Stomach (tissue), 9 donors: ENCODE data around the gene ZDHHC17. TPM values are rescaled to one million over a fixed set of nuclear protein-coding genes. Genes with fewer than 3 reads are reported as not detected.
A peak's percentile ranks its signal among the peaks of the same experiment; 100 is the strongest.

ENCODE experiments used
- DNase-seq, 2 donors: peaks; one replicate each; pipeline versions ENCODE4 v3.0.0 to v3.0.0-alpha.2; 2013 to 2019
- H3K27ac ChIP-seq, 5 donors: fragments of 200-600 bp in 4 of 5; sonication (generic) in 4 of 5; one replicate each; pipeline ENCODE4 v1.5.1; 2013 to 2019; ENCODE audit warnings: mild to moderate bottlenecking in 1 of 5, moderate library complexity in 1 of 5
- H3K27me3 ChIP-seq, 3 donors: fragments of 200-600 bp; sonication (generic); one replicate each; pipeline ENCODE4 v1.5.1; 2017 to 2019; ENCODE audit warnings: mixed run types in 1 of 3
- H3K36me3 ChIP-seq, 4 donors: fragments of 200-600 bp; sonication (generic); 1 replicate in 3 of 4; 2 replicates in 1 of 4; pipeline ENCODE4 v1.5.1; 2016 to 2019
- H3K4me1 ChIP-seq, 4 donors: fragments of 200-600 bp; sonication (generic); one replicate each; pipeline ENCODE4 v1.5.1; 2016 to 2019
- H3K4me3 ChIP-seq, 4 donors: fragments of 200-600 bp; sonication (generic) in 3 of 4; one replicate each; pipeline ENCODE4 v1.5.1; 2016 to 2019; ENCODE audit warnings: mild to moderate bottlenecking in 1 of 4
- H3K9me3 ChIP-seq, 4 donors: fragments of 200-600 bp; sonication (generic); one replicate each; pipeline ENCODE4 v1.5.1; 2016 to 2019
- EP300 ChIP-seq: sonication (generic); formaldehyde crosslinking; IDR thresholded peaks from one replicate; pipeline ENCODE4 v1.6.1; 2017; ENCODE audit warnings: antibody characterized with exemption
- POLR2A ChIP-seq, 4 donors: fragments of 450-650 bp; IDR thresholded peaks; one replicate each; pipeline ENCODE4 v1.6.1; 2016; ENCODE audit warnings: antibody characterized with exemption in 4 of 4, control low read depth in 2 of 4, mild to moderate bottlenecking in 1 of 4, moderate library complexity in 1 of 4
- POLR2AphosphoS5 ChIP-seq, 3 donors: sonication (generic); formaldehyde crosslinking; IDR thresholded peaks; one replicate each; pipeline ENCODE4 v1.6.1; 2016; ENCODE audit warnings: antibody characterized with exemption in 3 of 3
- WGBS, 5 donors: extraction: QIAGEN DNeasy Blood & Tissue Kit in 3 of 5; methylation state at CpG; one replicate each; pipeline versions ENCODE4 v1.1.5 to v1.1.7; 2013 to 2018; 5-methylcytosine and 5-hydroxymethylcytosine counted together
- intact Hi-C: fragments of 100-400 bp; cut with DNase I; formaldehyde crosslinking; loops from one replicate; pipeline ENCODE4 v1.15.1; 2023; ENCODE audit warnings: low total_unique reads
- polyA plus RNA-seq, 3 donors: library from polyadenylated mRNA; stranded (reverse); fragments of 200-250 nt; gene quantifications; one replicate each; pipeline ENCODE4 v1.2.3, GENCODE V29; 2013
- total RNA-seq, 5 donors: library from RNA; depleted of rRNA; stranded (reverse); fragments of >200 nt; gene quantifications; one replicate each; pipeline versions ENCODE4 v1.1.0 to v1.2.3, GENCODE V29; 2014 to 2016
- TF ChIP-seq, protein P1 (sequence below), 7 experiments: fragments of 450-650 bp in 4 of 7; fragments of 200-600 bp in 3 of 7; sonication (generic) in 3 of 7; IDR thresholded peaks; one replicate each; pipeline ENCODE4 v1.5.1; 2016 to 2019; ENCODE audit warnings: antibody characterized with exemption in 7 of 7, control low read depth in 2 of 7, mild to moderate bottlenecking in 1 of 7
- donor health status: healthy with polysubstance abuse.
- donor health status: Bipolar disorder and iron deficiency.
- donor health status: healthy.

ZDHHC17 gene
- total and polyA plus RNA-seq, 8 donors, result 2.3 to 134 (median 13.2) TPM

DNA sequence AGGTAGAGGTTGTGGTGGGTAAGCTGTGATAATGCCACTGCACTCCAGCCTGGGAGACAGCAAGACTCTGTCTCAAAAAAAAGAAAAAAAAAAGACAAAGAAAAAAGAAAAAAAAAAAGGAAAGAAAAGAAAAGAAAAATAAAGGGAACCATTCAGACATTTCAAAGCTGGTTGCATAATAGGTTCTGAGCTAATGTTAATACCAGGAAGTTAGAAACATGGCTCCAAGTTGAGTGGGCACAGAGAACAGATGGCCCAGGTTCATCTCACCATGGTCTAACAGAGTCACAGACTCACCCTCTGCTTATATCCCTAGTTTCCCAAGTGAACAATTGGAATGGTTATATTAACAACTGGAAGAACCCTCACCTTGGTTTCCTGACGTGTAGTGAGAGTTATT, 17.4 kb upstream of the ZDHHC17 start:
- 43 to 67% (median 50%) methylated on average over 1 of the region's 1 CpG for WGBS, 5 donors
- no peak overlapping the region for H3K4me3 ChIP-seq
- H3K36me3 ChIP-seq, result no peaks in the 10 kb centered on the region
- intact Hi-C loops, result no loop called here
- no peaks in the 10 kb centered on the region for H3K9me3 ChIP-seq
- no peak for DNase-seq
- no peaks in the 10 kb centered on the region for H3K27me3 ChIP-seq
- no peak overlapping the region for H3K27ac ChIP-seq
- H3K4me1 ChIP-seq, result no peaks in the 10 kb centered on the region
- TF ChIP-seq POLR2AphosphoS5 (IDR thresholded peaks at IDR 0.05) (no peak), EP300 (no peak), POLR2A (IDR thresholded peaks at IDR 0.05) (no peak)
- TF ChIP-seq, protein P1, sequence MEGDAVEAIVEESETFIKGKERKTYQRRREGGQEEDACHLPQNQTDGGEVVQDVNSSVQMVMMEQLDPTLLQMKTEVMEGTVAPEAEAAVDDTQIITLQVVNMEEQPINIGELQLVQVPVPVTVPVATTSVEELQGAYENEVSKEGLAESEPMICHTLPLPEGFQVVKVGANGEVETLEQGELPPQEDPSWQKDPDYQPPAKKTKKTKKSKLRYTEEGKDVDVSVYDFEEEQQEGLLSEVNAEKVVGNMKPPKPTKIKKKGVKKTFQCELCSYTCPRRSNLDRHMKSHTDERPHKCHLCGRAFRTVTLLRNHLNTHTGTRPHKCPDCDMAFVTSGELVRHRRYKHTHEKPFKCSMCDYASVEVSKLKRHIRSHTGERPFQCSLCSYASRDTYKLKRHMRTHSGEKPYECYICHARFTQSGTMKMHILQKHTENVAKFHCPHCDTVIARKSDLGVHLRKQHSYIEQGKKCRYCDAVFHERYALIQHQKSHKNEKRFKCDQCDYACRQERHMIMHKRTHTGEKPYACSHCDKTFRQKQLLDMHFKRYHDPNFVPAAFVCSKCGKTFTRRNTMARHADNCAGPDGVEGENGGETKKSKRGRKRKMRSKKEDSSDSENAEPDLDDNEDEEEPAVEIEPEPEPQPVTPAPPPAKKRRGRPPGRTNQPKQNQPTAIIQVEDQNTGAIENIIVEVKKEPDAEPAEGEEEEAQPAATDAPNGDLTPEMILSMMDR (IDR thresholded peaks at IDR 0.05), result no peak

DNA sequence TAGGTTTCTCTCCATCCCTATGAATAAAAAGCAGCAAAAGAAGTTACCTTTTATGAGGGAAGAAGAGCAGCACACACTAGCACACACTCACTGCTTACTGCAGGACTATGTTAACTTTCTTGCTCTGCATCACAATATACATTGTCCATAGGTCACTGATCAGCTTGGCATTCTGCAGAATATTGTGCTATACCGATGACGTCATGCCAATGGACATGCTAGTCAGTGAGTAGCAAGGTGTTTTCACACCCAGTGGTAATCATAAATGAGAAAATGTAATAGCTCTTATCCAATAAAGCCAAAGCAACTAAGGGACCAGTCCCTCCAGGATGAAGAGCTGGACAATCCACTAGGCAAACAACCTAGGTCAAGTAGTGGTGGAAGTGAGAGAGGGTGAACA, 16.7 kb upstream of the ZDHHC17 start:
- intact Hi-C loops, result no loop called here
- no peaks in the 10 kb centered on the region for H3K9me3 ChIP-seq
- no peaks in the 10 kb centered on the region for H3K4me1 ChIP-seq
- H3K27me3 ChIP-seq, result no peaks in the 10 kb centered on the region
- 83 to 97% (median 94%) methylated on average over 2 of the region's 2 CpGs for WGBS, 5 donors
- DNase-seq, result no peak
- no peak overlapping the region for H3K4me3 ChIP-seq
- H3K36me3 ChIP-seq, result no peaks in the 10 kb centered on the region
- TF ChIP-seq POLR2AphosphoS5 (IDR thresholded peaks at IDR 0.05) (no peak), EP300 (no peak), POLR2A (IDR thresholded peaks at IDR 0.05) (no peak)
- H3K27ac ChIP-seq, result no peak overlapping the region

DNA sequence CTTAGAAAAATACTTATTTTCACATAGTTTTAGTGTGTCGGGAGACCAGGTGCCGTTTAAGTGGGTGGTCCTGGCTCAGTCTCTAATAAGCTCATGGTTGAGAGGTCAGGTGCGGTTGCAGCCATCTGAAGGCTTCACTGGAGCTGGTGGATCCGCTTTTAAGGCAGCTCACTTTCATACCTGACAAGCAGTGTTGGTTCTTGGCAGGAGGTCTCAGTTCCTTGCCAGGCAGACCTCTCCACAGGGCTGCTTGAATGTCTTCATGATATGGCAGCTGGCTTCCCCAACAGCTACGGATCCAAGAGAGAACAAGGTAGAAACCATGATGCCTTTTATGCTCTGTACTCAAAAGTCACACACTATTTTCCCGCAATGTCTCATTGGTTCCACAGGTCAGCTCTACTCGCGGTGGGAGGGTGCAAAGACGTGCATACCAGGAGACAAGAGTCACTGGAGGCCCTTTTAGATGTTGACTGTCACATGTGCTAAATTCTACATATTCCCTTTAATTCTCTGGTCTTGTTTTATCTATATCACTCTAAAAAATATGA, 8.0 kb upstream of the ZDHHC17 start:
- DNase-seq, result no peak
- H3K4me3 ChIP-seq, result no peak overlapping the region
- intact Hi-C loops, result no loop called here
- WGBS, 5 donors, result 87 to 92% (median 89%) methylated on average over 9 of the region's 9 CpGs
- TF ChIP-seq, protein P1 (IDR thresholded peaks at IDR 0.05), result no peak
- no peak for TF ChIP-seq EP300
- no peak for TF ChIP-seq POLR2A (IDR thresholded peaks at IDR 0.05)
- no peak for TF ChIP-seq POLR2AphosphoS5 (IDR thresholded peaks at IDR 0.05)
- no peaks in the 10 kb centered on the region for H3K9me3 ChIP-seq
- H3K27me3 ChIP-seq, result no peaks in the 10 kb centered on the region
- no peaks in the 10 kb centered on the region for H3K4me1 ChIP-seq
- H3K36me3 ChIP-seq, result no peaks in the 10 kb centered on the region
- H3K27ac ChIP-seq, result no peak overlapping the region

DNA sequence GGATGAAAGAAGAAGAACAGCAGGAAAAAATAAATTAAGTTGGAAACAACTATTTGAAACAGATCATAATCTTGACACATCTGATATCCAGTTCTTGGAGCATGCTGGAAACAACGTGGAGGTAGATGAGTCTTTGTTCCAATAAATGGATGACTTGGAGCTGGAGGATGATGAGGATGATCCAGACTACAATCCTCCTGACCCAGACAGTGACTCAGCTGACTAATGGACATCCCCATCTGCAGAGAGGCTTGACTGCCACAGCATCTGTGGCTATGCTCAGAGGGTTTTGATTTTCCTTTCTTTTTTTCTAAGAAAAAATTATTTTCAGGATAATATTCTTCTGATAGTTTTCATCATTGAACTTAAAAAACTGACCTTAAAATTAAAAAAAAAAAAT, 6.2 kb upstream of the ZDHHC17 start:
- peaks cover 0 to 2% (median under 1%) of the 10 kb centered on the region in 4 donors for H3K4me1 ChIP-seq
- no peak overlapping the region for H3K4me3 ChIP-seq
- WGBS, 5 donors, result 35 to 54% (median 42%) methylated on average over 1 of the region's 1 CpG
- H3K27me3 ChIP-seq, result no peaks in the 10 kb centered on the region
- TF ChIP-seq POLR2A (IDR thresholded peaks at IDR 0.05) (no peak), POLR2AphosphoS5 (IDR thresholded peaks at IDR 0.05) (no peak), EP300 (no peak)
- TF ChIP-seq, protein P1 (IDR thresholded peaks at IDR 0.05), result no peak
- no peaks in the 10 kb centered on the region for H3K9me3 ChIP-seq
- no peaks in the 10 kb centered on the region for H3K36me3 ChIP-seq
- intact Hi-C loops, result no loop called here
- DNase-seq, result no peak
- no peak overlapping the region for H3K27ac ChIP-seq

DNA sequence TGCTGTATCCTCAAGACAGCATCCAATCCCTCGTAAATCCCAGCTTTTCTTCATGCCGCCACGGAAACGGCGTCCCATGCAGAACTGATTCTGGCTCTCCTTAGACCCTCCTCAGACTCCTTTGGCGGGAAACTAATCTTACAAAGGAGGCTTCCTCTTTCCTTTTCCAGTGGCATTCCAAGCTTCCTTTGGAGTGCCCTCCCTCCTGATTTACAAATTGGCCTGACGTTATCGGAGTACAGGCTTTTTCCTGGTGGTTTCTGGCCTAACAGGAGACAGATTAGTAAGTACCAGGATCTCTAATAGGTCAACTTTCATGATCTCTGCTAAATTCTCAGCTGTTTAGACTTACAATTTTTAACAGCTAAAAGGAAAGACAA, 1.3 kb upstream of the ZDHHC17 start:
- TF ChIP-seq, protein P1 (IDR thresholded peaks at IDR 0.05), result no peak
- no peak for TF ChIP-seq POLR2A (IDR thresholded peaks at IDR 0.05)
- TF ChIP-seq POLR2AphosphoS5 (IDR thresholded peaks at IDR 0.05), result no peak
- TF ChIP-seq EP300, result no peak
- peak overlapping the region in 3 of 5 donors; percentile 91 to 97 (median 94) for H3K27ac ChIP-seq
- peak in 1 of 2 donors; percentile 34 for DNase-seq
- intact Hi-C loops, result no loop called here
- WGBS, 5 donors, result 62 to 71% (median 69%) methylated on average over 8 of the region's 8 CpGs
- H3K4me1 ChIP-seq, result peaks cover 8 to 36% (median 23%) of the 10 kb centered on the region in 4 donors
- H3K36me3 ChIP-seq, result no peaks in the 10 kb centered on the region
- peak overlapping the region in 1 of 4 donors; percentile 56 for H3K4me3 ChIP-seq
- H3K27me3 ChIP-seq, result no peaks in the 10 kb centered on the region
- no peaks in the 10 kb centered on the region for H3K9me3 ChIP-seq
